Activated naive CD4-positive, alpha-beta T cell treated with anti-CD3 and anti-CD28 coated beads, Interleukin-2, amount 50 U/mL, for 24 hours (primary cell): Measurements from ENCODE around the gene CAPN5.

Experiments
- H3K27ac Mint-ChIP-seq: one replicate; pipeline ENCODE4 v1.8.0; 2021; ENCODE audit warnings: mild to moderate bottlenecking, mixed read lengths
- H3K27me3 Mint-ChIP-seq: one replicate; pipeline ENCODE4 v1.8.0; 2021; ENCODE audit warnings: mixed read lengths
- H3K36me3 Mint-ChIP-seq: one replicate; pipeline ENCODE4 v1.8.0; 2021; ENCODE audit warnings: mixed read lengths
- H3K4me1 Mint-ChIP-seq: one replicate; pipeline ENCODE4 v1.8.0; 2021; ENCODE audit warnings: mixed read lengths
- H3K4me3 Mint-ChIP-seq: one replicate; pipeline ENCODE4 v1.8.0; 2021; ENCODE audit warnings: mild to moderate bottlenecking, mixed read lengths
- H3K9me3 Mint-ChIP-seq: one replicate; pipeline ENCODE4 v1.8.0; 2021; ENCODE audit warnings: mixed read lengths

Gene CAPN5

GRCh38 chr11:77175021-77175842 lies 108.5 kb downstream of the CAPN5 start:
- Mint-ChIP-seq H3K9me3 (no peaks in the 10 kb centered on the region), H3K27me3 (no peaks in the 10 kb centered on the region), H3K4me3 (no peak overlapping the region), H3K36me3 (peaks cover 1% of the 10 kb centered on the region), H3K4me1 (no peaks in the 10 kb centered on the region), H3K27ac (no peak overlapping the region)
